Left renal cortex interstitium (tissue), 4 donors: ENCODE data around the gene LBR. TPM values are rescaled to one million over a fixed set of nuclear protein-coding genes. Genes with fewer than 3 reads are reported as not detected.

Experiments used
- DNase-seq, 4 donors: peaks; one replicate each; pipeline ENCODE4 v3.0.0-alpha.2; 2013; ENCODE audit warnings: low read depth in 4 of 4, low spot score in 2 of 4, missing footprints in 1 of 4
- polyA plus RNA-seq, 4 donors: library from polyadenylated mRNA; unstranded; fragments of 120-200 nt; gene quantifications; one replicate each; pipeline ENCODE4 v1.2.1, GENCODE V29; 2013; ENCODE audit not compliant: insufficient read length in 4 of 4

LBR gene
- polyA plus RNA-seq, 4 donors: 79.2 to 104 (median 88.6) TPM

DNA sequence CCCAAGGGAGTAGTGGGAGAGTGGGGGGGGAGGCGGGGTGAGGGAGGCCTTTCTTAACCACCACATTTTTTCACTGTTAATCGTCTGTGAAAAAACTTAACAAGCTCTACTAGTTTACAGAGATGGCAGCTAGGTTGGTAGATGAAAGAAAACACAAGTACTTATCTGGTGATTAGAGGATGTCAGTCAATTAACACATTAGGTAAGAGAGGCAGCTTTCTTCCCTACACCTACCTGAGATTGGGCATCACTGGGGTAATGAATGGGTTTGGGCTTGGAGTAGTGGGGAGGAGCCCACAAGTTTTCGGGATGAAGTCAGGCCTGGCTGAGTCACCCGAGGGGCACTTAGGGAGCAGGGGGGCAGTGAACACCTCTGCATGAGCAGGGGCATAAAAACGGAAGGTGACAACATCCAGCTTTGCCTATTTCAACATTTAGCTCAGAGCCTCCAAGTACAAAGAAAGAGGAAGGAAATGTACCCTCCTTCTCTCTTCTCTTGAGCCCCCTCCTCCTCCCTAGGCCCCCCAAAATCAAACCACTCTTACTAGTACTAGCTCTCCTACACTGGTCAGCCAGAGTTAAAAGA is 2.5 kb downstream of the LBR start:
- DNase-seq: no peak

DNA sequence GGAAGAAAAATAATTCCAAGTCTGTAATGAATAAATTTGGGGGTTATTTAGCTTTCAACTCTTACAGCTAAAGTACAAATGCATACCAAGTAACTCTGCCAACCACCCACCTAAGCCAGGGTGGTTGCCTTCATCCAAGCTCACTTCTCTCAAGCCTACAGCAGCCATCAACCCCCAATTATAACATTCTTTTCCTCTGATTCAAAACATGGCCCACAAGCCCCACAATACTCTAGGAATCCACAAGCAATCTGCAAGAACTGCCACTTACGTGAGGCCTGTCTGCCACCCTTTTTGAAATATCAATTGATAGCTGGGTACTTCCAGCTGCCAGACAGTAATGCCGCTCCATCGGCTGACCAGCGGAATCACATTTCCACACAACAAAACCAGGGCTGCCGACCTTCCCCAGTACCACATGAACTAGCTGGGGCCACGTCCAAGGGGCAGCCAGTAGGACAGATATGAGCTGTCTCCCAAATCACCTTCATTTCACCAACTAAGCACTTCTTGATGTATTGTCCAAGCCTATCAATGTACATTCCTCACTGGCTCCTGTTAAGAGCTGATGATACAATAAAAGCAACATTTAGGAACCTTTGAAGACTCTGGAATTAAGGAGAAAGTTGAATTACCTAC is 3.2 kb downstream of the LBR start:
- DNase-seq: no peak

DNA sequence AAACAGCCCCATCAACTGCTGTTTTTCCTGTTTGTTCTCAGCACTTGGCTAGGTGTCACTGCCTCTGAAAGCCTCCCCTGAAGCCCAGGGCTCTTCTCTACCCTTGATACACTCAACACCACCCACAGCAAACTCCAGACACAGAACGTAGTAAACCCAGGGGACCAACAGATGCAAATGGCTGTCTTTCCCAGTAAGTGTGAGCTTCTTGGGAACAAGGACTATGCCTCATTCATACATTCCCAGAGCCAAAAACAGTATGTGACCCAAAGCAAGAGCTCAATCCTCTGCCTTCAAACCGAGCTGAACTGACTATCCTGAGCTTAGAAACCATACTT is 4.4 kb downstream of the LBR start:
- DNase-seq: no peak

DNA sequence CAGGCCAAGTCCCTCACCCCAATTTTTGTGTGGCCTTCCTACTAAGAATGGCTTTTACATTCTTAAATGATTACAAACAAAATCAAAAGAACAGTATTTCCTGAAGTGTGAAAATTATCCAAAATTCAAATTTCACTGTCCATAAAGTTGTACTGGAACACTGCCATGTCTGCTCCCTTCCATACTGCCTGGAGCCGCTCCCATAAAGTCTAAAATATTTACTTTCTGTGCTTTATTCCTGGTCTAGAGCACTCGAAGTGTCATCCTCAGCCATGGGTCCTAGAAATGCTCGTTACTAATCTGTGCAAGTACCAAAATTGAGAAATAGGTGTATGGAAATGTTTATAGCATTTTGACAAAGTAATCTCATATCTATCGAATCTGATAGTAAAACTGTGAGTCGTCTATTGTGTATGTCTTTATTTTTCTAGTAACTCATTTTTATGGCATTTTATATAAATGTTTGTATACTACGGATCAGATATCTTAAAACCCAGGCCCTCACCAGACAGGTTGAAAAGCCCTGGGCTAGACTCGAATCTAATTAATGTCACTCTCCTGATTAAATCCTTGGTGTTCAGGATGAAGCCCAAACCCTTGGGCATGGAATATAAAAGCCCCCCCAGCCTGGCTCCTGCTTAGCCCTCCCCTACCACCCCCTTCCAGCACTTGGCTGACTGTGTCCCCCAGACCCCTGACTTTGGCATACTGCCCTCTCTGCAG is 4.9 kb downstream of the LBR start:
- no peak for DNase-seq

DNA sequence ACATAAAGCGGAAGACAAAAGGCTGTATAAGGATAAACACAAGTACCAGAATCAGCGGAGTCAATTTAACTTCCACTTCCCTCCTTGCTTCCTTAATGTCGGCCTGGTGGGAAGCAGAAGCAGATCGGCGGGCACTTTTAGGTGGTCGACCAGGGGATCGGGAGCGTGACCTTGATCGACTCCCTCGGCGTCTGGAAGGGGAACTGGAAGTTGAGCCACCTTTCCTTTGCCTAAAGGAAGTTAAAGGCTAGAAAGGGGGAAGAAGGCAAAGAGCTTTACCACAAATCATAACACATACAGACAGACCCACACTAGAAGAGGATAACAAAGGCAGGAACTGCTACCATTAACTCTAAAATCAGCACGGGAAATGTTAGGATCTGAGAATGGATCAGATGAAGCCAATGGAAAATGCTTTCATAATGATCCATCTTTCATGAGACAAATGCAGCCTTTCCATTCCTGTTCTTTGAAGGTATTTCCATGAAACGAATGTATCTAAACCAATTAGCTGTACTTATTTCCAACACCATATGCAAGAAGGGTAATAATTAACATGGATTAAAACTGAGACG is 5.7 kb downstream of the LBR start:
- no peak for DNase-seq

DNA sequence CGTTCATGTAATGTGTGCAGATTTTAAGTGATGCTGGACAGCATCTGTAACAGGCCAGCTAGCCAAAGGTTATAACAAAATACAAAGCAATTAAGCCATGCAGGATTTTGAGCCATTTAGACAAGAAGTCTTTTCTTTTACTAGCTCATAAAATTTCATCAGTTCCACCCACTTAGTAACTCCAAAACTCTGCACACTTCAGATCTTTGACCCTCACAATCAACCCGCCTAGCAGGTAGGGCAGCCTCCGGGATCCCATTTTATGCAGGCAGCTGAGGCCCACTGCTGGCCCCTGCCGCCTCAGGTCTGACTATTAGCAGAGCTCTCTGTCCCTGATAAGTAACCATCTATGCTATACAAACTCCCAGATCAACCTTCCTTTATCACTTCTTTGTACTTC is 9.2 kb downstream of the LBR start:
- no peak for DNase-seq

DNA sequence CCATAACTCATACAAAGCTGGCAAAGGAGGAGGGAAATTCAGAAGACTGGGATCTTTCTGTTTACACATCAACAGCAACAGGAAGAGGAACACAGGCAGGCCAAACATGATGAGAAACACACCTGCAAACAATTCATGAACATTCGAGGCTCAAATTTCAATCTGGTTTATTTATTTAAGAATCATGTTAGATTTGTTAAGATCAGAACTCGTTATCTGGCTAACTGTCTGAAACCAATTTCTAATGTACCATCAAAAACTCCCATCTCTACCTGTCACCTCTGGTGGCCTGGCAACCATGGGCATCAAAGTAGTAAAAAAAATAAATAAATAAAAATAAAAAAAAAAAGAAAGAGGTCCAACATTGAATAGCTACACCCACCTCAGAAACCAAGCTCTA is 9.8 kb downstream of the LBR start:
- no peak for DNase-seq

DNA sequence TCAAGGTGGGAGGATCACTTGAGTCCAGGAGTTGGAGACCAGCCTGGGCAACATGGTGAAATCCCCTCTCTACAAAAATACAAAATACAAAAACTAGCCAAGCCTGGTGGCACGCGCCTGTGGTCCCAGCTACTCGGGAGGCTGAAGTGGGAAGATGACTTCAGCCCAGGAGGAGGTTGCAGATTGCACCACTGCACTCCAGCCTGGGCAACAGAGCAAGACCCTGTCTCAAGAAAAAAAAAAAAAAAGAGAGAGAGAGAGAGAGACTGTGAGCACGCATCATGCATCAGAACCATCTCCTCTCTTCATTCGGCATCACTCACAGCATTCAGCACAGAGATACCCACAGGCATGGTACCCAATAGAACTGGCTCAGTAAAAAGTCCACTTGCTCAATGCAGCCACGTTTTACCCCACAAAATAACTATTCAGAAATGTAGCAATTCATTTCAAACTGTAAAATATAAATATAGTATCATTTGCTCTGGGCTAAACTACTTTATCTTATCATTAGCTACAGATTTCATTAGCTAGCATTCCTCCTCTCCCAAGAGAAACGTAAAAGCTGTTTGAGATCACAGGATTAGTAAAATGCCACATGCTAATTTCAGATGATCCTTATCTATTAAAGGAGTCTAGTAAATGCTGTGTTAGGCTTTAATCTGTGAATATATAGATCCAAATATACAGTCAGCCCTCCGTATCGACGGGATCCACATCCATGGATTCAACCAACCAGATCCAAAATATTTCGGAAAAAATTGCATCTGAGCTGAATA is 11.7 kb downstream of the LBR start:
- no peak for DNase-seq

DNA sequence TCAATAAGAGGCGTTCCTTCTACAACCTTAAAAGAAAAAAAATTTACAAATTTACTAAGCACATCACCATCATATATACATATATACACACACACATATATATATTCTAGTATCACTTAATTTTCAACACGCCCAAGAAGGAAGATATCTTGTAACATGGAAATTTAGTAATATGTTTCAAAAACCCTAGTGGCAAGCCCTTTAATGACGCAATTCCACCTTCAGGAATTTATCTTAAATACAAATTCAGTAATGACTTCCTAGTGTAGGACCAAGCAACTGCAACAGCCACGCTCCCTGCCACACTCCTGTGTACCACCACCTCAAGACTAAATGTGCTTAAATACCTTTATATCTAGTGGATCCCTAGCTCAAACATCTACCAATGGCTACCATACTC is 12.5 kb downstream of the LBR start:
- no peak for DNase-seq

DNA sequence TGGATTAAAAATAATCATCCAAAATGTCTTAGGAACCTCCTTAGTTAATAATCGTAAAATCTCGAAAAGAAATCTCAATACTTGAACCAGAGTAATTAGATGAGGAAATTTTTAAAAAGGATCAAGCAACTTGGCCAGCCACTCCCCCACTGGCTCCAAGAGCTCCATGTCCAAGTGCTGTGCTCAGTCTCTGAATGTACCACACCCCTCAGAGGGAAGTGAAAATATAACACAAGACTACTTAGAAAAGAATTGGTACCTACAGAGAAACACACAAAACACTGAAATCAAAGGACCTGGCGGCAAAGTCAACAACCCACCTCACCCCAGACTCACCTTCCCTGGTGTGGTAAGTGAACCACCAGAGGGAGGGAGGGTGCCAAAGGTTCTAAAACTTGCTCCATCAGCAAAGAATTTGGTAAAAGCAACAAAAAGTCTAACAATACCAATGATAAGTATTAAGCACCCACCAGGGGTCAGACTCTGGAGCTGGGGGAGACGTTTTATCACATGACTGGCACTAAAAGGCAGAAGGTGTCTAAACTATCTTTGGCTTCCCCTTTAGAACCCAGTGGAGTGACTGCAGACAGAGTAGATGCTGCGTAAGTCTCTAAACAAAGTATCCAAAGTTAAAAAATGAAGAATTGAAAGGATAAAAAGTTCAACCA is 14.0 kb downstream of the LBR start:
- no peak for DNase-seq

DNA sequence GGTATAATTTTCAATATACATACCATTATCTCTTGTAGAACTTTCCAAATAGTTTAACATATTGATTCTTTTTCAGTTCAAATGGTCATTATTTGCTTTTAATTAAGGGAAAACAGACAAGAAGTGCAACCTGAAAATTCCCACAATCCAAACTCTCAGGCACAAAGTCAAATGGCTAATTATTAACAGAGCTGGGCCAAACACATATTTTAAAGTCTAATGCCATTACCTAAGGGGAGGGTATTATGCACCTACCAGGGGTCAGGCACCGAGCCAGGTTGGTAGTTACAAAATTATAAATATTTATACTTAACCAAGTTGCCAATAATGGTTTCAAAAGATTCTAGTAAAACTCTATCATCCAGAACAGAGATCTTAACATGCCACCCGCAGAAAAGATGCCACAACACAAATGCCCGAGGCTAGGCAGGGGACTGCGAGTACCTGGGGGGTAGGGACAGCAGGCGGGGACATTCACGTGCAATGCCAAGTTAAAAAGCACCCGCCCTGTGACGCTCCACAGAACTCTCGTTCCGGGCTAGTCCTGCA is 15.0 kb downstream of the LBR start:
- DNase-seq: peak in 2 of 4 donors; percentile 26 to 47

DNA sequence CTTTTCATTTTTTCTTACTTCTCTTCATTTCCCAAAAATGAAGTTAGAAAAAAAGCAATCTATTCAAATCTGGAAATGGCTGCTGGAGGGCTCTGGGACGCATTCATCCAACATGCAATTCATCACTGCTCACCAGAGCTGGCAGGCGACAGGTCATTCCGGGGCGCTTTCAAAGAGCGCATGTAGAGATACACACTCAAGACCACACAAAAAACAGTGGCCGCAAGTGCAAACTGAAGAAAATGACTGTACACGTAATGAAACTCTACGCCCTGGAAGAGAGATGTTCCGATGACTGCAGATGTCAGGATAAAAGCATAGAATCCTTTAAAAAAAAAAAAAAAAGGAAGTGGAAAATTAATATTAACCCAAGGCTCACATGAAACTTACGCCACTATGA is 15.5 kb downstream of the LBR start:
- DNase-seq: no peak

DNA sequence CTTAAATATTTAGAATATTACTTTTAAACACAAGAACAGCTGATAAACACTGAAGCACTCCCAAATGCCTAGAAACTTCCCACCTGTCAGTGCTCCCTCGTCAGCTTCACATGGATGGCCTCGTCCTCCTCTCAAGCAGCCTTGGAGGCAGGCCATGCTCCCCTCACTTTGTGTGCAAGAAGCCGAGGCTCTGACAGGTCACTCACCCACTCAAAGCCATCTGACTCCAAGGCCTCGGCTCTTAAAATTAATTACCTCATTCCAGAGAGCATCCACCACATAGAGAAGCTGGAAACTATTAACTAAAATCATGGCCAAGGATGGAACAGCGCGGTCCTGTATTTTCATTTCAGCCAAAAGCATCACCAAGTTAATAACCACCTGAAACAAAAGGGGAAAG is 17.8 kb downstream of the LBR start:
- DNase-seq: no peak

DNA sequence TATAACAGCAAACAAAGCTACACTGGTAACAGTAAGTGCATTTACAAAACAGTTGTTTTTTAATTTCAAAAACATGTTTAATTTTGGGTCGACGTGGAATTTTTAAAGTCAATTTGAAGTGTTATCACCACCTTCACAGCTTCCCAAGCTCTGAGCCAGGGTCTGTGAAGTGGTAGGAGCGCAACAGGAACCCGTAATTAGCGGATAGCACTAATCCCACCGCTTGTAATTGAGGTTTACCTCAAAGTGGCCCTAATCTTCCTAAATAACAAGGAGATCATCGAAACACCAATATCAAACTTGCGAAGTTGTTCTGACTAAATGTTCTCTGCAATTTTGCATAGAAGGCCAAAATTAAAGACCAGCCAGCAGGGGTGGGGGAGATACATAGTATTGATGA is 18.8 kb downstream of the LBR start:
- no peak for DNase-seq

DNA sequence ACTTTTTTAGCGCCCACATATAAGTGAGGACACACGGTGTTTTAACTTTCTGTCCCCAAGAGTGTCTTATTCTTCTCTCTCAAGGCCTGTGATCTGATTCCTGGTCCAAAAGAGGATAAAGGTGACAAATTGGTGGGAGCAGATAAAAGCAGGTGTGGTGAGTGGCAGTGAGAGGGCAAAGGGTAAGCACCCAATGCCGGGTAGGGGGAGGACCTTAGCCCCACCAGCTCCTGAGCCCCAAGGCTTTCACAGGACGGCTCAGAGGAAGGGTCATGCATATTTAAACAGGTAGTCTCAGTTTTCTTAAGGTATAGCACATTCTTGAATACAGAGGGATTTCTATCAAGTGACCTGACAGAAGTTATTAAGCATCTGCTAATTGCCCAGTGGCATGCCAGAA is 19.6 kb downstream of the LBR start:
- DNase-seq: no peak

DNA sequence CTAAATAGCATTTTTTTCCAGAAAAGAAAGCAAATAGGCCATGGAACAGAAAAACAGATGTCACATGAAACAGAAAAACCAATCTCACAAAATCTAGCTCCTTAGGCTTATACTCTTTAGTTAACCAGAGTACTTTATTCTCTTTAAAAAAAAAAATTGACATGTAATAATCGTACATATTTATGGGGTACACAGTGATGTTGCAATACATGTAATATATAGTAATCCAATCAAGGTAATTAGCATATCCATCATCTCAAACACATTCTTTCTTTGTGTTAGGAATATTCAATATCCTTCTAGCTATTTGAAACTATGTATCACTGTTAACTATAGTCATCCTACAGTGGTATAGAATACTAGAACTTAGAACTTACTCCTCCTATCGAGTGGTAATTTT is 20.1 kb downstream of the LBR start:
- DNase-seq: no peak

DNA sequence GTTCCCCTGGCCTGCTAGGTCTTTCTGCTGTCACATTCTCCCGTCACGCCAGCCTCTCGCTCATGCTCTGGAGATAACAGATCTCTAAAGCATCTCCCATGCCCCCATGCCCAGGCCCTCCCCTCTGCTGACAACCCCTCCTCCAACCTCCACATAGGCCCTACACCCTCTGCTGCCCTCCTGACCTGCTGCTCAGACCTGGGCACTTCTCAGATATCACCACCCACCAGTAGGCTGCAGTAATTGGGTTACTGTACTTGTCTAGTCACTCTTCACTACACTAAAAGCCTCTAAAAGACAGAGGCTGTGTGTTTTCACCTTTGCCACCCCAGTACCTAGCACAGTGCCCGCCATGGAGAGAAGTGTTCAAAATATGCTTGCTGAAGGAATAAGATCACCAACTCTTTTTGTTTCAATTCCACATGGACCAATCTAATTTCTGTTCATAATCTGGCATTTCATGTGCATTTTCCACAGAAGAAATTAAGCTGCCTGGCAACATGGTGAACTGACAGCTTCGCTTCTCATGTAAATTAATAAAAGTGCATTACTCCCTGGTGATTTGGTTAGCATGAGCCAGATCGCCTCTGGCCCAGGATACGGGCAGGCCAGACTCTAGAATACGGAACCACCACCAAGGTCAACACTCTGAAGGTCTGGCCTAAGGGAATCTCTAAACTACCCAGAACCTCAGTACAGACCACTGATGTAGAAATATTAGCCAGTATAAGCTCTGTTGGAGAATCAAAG is 20.7 kb downstream of the LBR start:
- no peak for DNase-seq

DNA sequence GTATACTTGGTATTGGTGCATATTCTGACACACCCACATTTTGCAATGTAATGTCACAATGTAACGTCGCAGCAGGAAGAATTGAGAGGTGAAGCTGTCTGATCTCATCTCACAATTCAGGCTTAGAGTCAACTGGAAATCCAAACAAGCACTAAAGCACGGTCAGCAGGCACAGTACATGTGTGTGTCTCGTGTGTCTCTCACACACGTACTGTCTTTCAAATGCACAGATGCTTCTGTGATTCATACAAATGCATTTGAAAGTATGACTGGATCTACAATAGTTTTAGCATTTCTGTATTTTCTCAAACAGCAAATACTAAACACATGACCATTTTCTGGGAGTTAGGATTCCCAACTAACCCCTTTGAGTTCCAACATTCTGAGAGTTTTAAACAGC is 26.9 kb downstream of the LBR start:
- DNase-seq: no peak

DNA sequence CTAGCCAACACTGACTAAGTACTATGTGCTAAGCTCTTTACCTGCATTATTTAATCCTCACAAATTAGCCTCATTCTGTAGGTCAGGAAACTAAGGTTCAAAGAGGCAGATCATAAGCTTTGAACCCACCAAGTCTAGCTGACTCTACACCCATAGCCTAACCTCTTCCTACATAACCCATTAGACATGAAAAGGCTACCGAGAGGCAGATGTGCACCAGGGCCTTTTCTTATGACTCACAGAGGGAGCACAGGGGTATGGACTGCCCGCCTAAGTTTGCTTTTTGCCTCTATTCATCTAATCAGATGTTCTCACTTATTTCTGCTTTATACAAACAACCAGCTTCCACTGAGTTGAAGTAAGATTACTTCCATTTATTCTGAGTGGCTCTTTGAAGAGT is 31.5 kb downstream of the LBR start:
- no peak for DNase-seq

DNA sequence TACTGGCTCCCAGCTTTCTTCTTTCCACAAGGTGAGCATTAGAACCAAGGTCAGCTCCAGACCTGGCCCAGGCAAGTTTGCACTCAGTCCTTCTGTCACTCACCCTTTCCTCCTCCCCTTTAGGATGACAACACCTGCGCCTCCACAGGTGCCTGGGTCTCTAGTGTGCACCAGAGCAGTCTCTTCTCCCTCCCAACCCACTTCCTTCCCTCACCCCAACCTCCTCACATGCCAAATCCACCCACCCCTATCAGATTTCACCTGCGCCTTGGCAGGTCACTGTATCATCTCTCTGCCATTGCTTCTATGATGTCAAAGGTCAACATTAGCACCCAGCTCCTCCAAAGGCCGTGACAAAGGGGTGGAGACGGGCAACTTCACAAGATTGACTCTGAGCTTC is 38.0 kb downstream of the LBR start:
- DNase-seq: no peak
